K562 (cell line): Measurements from ENCODE around the gene GRAMD2B. TPM values are rescaled to one million over a fixed set of nuclear protein-coding genes. Genes with fewer than 3 reads are reported as not detected.

ENCODE experiments used
- ATF1 ChIP-seq, 2 experiments: fragments of 450-650 bp in 1 of 2; IDR thresholded peaks; 2 replicates each; pipeline ENCODE4 v1.6.1; 2016; ENCODE audit warnings: missing compliant biosample characterization in 1 of 2, missing genetic modification characterization in 1 of 2
- BCOR ChIP-seq: fragments of 450-650 bp; IDR thresholded peaks from 2 replicates; pipeline ENCODE4 v1.6.1; 2016
- BDP1 ChIP-seq: IDR thresholded peaks from 3 replicates; pipeline ENCODE4 v1.6.1; 2011; ENCODE audit not compliant: insufficient read length, insufficient read depth
- CBFA2T2 ChIP-seq: fragments of 450-650 bp; conservative IDR thresholded peaks from 2 replicates; pipeline ENCODE4 v1.6.1; 2017; ENCODE audit warnings: mild to moderate bottlenecking
- CBFB ChIP-seq: sonication (generic); formaldehyde crosslinking; IDR thresholded peaks from 2 replicates; pipeline ENCODE4 v1.4.0; 2020; ENCODE audit warnings: mild to moderate bottlenecking, missing genetic modification reagents
- DPF2 ChIP-seq: fragments of 450-650 bp; IDR thresholded peaks from 2 replicates; pipeline ENCODE4 v1.6.1; 2016
- E2F1 ChIP-seq: sonication (generic); formaldehyde crosslinking; IDR thresholded peaks from 2 replicates; pipeline ENCODE4 v1.8.1; 2023; ENCODE audit warnings: mild to moderate bottlenecking, missing genetic modification reagents, moderate library complexity
- E2F3 ChIP-seq: fragments of 250-450 bp; sonication (Bioruptor Pico); IDR thresholded peaks from 2 replicates; pipeline ENCODE4 v1.4.0; 2020; ENCODE audit warnings: mild to moderate bottlenecking
- FOXA3 ChIP-seq, 2 experiments: fragments of 450-650 bp in 1 of 2; sonication (generic) in 1 of 2; formaldehyde crosslinking; IDR thresholded peaks in 1 of 2; conservative IDR thresholded peaks in 1 of 2; 2 replicates each; pipeline versions ENCODE4 v1.4.0 to v1.8.0; 2020 to 2022; ENCODE audit warnings: mild to moderate bottlenecking in 2 of 2, missing genetic modification reagents in 1 of 2
- HDAC2 ChIP-seq: fragments of 450-650 bp; IDR thresholded peaks from 2 replicates; pipeline ENCODE4 v1.6.1; 2016; ENCODE audit warnings: mild to moderate bottlenecking
- MAFF ChIP-seq: IDR thresholded peaks from 2 replicates; pipeline ENCODE4 v1.6.1; 2012; ENCODE audit warnings: low read length, improper control_type of control experiment
- NFE2L1 ChIP-seq: fragments of 450-650 bp; IDR thresholded peaks from 2 replicates; pipeline ENCODE4 v1.6.1; 2016; ENCODE audit warnings: missing genetic modification characterization, low read depth, mild to moderate bottlenecking, missing compliant biosample characterization, moderate library complexity, borderline replicate concordance
- RBBP5 ChIP-seq: fragments of 200-600 bp; sonication (generic); IDR thresholded peaks from 2 replicates; pipeline ENCODE4 v1.6.1; 2012; ENCODE audit warnings: borderline replicate concordance, mild to moderate bottlenecking, low read length, control low read depth, inconsistent platforms; ENCODE audit not compliant: insufficient read depth, poor library complexity, severe bottlenecking
- RCOR1 ChIP-seq, 2 experiments: IDR thresholded peaks; 2 replicates each; pipeline ENCODE4 v1.6.1; 2012; ENCODE audit warnings: low read depth in 2 of 2, low read length in 2 of 2, borderline replicate concordance in 1 of 2, improper control_type of control experiment in 1 of 2
- SAFB2 ChIP-seq: fragments of 200-400 bp; formaldehyde crosslinking; IDR thresholded peaks from 2 replicates; pipeline ENCODE4 v1.6.1; 2018; ENCODE audit warnings: borderline replicate concordance, low read length, low read depth, moderate library complexity; ENCODE audit not compliant: severe bottlenecking
- TBL1XR1 ChIP-seq, 2 experiments: IDR thresholded peaks; 2 replicates each; pipeline ENCODE4 v1.6.1; 2012; ENCODE audit warnings: improper control_type of control experiment in 2 of 2, low read length in 2 of 2, mild to moderate bottlenecking in 1 of 2
- TCF15 ChIP-seq: fragments of 250-450 bp; sonication (Bioruptor Pico); IDR thresholded peaks from 2 replicates; pipeline ENCODE4 v1.8.0; 2022; ENCODE audit warnings: moderate library complexity, mild to moderate bottlenecking, inconsistent platforms
- TCF3 ChIP-seq: sonication (generic); formaldehyde crosslinking; IDR thresholded peaks from 2 replicates; pipeline ENCODE4 v1.4.0; 2020; ENCODE audit warnings: mild to moderate bottlenecking, missing genetic modification reagents
- TRIM24 ChIP-seq, 2 experiments: fragments of 450-650 bp; IDR thresholded peaks; 2 replicates each; pipeline ENCODE4 v1.6.1; 2016
- ZNF449 ChIP-seq: fragments of 250-450 bp; sonication (Bioruptor Pico); IDR thresholded peaks from 2 replicates; pipeline ENCODE4 v1.8.0; 2022; ENCODE audit warnings: moderate library complexity, mild to moderate bottlenecking, inconsistent platforms
- ZNF507 ChIP-seq: conservative IDR thresholded peaks from 2 replicates; pipeline ENCODE4 v1.6.1; 2017; ENCODE audit warnings: missing genetic modification characterization, missing compliant biosample characterization
- ZNF586 ChIP-seq: fragments of 450-650 bp; formaldehyde crosslinking; conservative IDR thresholded peaks from 2 replicates; pipeline ENCODE4 v1.4.0; 2020; ENCODE audit warnings: mild to moderate bottlenecking, moderate library complexity
- ZNF778 ChIP-seq: fragments of 450-650 bp; formaldehyde crosslinking; IDR thresholded peaks from 2 replicates; pipeline ENCODE4 v1.4.0; 2020; ENCODE audit warnings: mild to moderate bottlenecking, moderate library complexity
- ZNF830 ChIP-seq: fragments of 250-450 bp; sonication (Bioruptor Pico); IDR thresholded peaks from 2 replicates; pipeline ENCODE4 v1.5.0; 2021; ENCODE audit warnings: mild to moderate bottlenecking
- ZZZ3 ChIP-seq: fragments of 450-650 bp; IDR thresholded peaks from 2 replicates; pipeline ENCODE4 v1.6.1; 2016; ENCODE audit warnings: antibody characterized with exemption, mild to moderate bottlenecking, moderate library complexity
- polyA plus RNA-seq, 8 experiments: library from polyadenylated mRNA; depleted of rRNA in 4 of 8; stranded (reverse) in 5 of 8; unstranded in 3 of 8; fragments of >200 nt; fragmentation: Nextera tagmentation in 2 of 8; fragmentation: Illumina TruSeq in 1 of 8; extraction: Ambion mirVana in 2 of 8; extraction: Trizol in 1 of 8; gene quantifications; 2 replicates each; pipeline versions ENCODE4 v1.2.1 to v1.2.3, GENCODE V29; 2011 to 2014; ENCODE audit warnings: inconsistent platforms in 1 of 8, missing spikeins in 1 of 8
- total RNA-seq, 7 experiments: library from RNA; depleted of rRNA in 6 of 7; stranded (reverse); fragments of >200 nt in 6 of 7; fragmentation: Illumina TruSeq in 2 of 7; extraction: Trizol in 2 of 7; gene quantifications; 2 replicates each; pipeline versions ENCODE4 v1.2.1 to v1.2.3, GENCODE V29; 2011 to 2021; ENCODE audit warnings: low replicate concordance in 1 of 7

The GRAMD2B gene
- total and polyA plus RNA-seq, 9 of the 15 experiments (the other 6 are each of a cell fraction or from before 2014, with no cell fraction given): 0.32 to 4.2 (median 1.4) TPM

DNA sequence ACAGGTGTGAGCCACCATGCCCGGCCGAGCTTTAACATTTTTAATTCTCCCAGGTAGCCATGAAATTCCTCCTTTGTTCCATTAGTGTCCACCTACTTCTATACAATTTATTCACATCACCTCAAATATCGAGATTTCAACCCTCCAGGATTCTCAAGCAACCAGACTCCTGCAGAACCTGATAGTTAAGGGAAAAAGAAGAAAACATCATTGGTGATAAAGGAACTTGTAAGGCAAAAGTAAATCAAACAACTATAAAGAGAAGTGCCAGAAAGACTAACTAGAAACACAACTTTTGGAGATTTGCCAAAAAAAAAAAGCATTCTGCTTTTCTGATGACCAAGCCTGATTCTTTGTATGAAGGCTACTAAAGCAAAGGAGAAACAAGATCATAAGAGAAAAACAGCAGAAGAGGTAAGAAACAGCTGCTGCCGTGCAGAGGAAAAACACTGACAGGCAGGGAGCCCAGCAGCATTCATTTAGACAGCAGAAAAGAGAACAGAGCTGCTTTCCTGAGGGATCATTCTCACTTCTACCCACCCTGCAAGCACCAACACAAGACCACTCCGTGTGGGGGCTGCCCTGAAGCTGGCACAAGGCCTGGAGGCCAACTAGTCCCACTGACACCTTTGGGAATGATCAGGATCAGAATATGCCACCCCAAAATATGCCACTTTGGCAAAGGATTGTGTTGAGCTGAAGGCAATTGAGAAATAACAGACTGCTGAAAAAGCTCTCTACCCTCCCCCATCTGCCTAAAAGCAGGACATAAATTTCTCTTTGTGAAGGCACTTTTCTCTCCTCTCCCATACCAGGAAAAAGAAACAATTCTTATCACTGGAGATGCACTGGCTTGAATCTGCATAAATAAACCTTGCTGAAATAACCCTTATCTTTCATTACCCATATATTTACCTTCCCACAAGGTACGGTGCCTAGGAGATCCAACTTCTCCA is 96.7 kb downstream of the GRAMD2B start (continued):
- TF ChIP-seq ZNF449 (CRISPR knock-in tag) (no peak), E2F1 (CRISPR knock-in tag) (no peak), ZZZ3 (no peak), DPF2 (peak; percentile 81; the same call in 1 of the 2 replicates), MAFF (no peak), ZNF586 (CRISPR knock-in tag) (no peak), TCF15 (CRISPR knock-in tag) (no peak), FOXA3 (CRISPR knock-in tag; conservative IDR thresholded peaks at IDR 0.05 in 1 of 2, IDR thresholded peaks at IDR 0.05 in 1 of 2) (peak in 1 of 2 experiments; percentile 55; a peak in 1 of 4 replicates), ZNF830 (CRISPR knock-in tag) (no peak), HDAC2 (peak; percentile 45; the same call in 1 of the 2 replicates), CBFA2T2 (peak; percentile 64), RBBP5 (peak; percentile 78), ZNF507 (tag) (no peak), SAFB2 (no peak), RCOR1 (IDR thresholded peaks at IDR 0.05; ENCODE audit: borderline replicate concordance in 1 of 2, low read depth in 2 of 2, low read length in 2 of 2) (peak in 1 of 2 experiments; percentile 51; a peak in 1 of 4 replicates), CBFB (no peak), E2F3 (CRISPR knock-in tag) (no peak), NFE2L1 (tag) (no peak), BDP1 (no peak), TRIM24 (IDR thresholded peaks at IDR 0.05) (peak in 1 of 2 experiments; percentile 68; a peak in 2 of 4 replicates), ZNF778 (CRISPR knock-in tag) (no peak), TCF3 (peak; percentile 79), TBL1XR1 (IDR thresholded peaks at IDR 0.05; ENCODE audit: low read length in 2 of 2) (peak in 1 of 2 experiments; percentile 49; a peak in 2 of 4 replicates), BCOR (0 out of 2 replicates have a peak, but pooled peaks have one; percentile 11), ATF1 (CRISPR knock-in tag; IDR thresholded peaks at IDR 0.05) (no peak), ATF1 (tag; IDR thresholded peaks at IDR 0.05) (no peak)
